ENCODE results near the gene UBE2E2.

The UBE2E2 gene

DNA sequence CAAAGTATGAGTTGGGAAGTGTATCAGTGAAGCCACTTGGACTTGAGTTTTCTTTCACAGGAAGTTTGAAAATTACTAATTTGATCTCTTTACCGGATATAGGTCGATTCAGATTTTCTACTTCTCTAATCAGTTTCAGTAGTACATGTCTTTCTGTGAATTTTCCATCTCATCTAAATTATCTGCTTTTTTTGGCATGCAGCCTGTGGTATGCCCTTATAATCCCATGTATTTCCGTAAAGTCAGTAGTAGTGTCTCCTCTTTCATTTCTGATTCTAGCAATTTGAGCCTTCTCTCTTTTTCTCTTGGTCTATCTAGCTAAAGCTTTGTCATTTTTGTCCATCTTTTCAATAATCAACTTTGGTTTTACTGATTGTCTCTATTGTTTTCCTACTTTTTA is 434.2 kb downstream of the UBE2E2 start:
- in situ Hi-C loops (cut with HindIII; ENCODE audit: low sequenced_read_pairs) = loop anchor here (5.0 kb wide), 1 partner anchor 45 kb away; no protein-coding TSS in a partner anchor

DNA sequence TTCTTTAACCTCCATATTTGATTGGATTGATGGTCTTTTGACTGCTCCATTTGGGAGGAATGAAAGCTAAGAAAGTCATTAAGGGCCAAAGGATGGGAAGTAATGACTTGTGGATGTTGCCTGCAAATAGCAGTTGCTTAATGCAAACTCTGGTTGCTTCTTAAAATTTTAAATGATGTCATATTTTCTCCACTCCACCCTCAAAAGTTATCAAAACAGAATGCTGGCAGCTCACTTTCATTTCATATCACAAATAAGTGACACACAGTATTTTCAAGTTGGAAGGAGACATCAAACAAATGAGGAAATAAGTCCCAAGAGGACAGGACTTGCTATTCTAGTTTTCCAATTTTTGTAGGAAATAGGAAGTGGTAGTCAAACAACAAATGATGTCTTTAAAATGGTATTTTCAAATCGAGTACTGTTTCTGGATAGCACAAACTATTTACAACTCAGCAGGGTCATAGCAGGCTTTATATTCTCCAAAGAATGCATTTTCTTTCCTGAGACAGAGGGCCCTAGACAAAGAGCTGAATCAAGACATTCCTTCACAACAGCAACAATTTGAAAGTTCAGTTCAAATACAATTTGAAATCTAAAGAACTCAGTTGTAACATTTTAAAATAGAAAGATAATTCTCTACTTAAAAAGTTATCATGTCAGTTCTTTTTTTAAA is 437.5 kb downstream of the UBE2E2 start:
- in situ Hi-C loops (cut with HindIII; ENCODE audit: low sequenced_read_pairs) = no loop called here
